Stimulated activated CD4-positive, alpha-beta T cell treated with anti-CD3 and anti-CD28 coated beads, Interleukin-4, amount 100 ng/mL, for 4 hours (primary cell): ENCODE results near the gene FXYD4.
"Not testable (repeated sequence)": the region's sequence is repeated elsewhere in the genome, so short reads cannot be mapped to it uniquely, and the experiment has no call there.

ENCODE experiments used
- DNase-seq, 2 experiments: peaks; one replicate each; pipeline ENCODE4 v3.0.0-alpha.2; 2020

Gene FXYD4

DNA sequence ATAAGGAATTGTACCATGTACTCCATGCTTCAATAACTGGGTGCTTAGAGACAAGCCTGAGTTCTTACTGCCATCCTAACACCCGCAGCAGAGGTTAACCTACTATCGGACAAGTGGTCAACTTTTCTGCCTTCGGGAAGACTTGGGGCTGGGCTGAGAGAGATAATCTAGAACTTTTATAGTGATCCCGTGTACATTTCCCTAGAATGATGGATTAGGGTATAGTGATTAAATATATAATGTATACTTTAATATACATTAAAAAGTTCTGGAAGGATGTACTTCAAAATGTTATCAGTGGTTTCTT, 49.7 kb downstream of the FXYD4 start:
- DNase-seq: no peak

DNA sequence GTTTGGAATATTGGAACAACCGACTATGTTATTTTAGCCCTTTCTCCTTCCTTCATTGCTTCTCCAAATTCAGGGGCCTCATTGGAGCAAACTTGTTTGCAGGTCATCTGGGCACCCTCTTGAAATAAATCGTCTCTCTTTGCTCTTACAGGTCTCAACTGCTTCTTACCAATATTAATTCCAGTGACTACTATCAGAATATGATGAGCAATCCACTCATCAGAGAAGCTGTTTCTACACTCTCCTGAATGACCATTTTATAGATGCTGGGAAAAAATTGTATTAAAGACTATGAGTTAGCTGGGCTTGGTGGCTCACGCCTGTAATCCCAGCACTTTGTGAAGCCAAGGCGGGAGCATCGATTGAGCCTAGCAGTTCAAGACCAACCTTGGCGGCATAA, 50.1 kb downstream of the FXYD4 start:
- no peak for DNase-seq

DNA sequence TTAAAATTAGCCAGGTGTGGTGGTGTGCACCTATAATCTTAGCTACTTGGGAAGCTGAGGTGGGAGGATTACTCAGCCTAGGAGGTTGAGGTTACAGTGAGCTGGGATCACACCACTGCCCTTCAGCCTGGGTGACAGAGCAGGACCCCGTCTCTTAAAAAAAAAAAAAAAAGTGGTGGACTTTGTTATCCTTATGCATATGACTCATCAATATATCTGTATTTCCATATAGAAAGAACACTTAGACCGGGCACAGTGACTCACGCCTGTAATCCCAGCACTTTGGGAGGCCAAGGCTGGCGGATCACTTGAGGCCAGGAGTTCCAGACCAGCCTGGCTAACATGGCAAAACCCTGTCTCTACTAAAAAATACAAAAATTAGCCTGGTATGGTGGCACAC, 50.5 kb downstream of the FXYD4 start:
- not testable (repeated sequence) for DNase-seq

DNA sequence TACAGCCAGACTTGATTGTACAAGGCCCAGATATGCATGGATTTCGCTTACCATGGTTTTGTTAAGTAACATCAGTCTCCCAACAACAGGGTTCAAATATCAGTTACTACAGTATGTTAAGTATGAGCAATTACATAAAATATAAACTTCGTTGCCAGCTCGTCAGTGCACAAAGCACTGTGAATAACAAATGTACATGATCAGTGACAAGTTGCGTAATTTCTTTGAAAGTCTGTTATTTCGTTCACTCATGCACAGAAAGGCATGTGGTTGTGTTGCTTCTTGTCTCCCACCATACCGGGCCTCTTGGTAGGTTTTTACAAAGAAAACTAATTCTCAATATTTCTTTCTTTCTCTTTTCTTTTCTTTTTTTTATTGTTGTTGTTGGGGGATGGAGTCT, 53.0 kb downstream of the FXYD4 start:
- DNase-seq: no peak
